Effector memory CD8-positive, alpha-beta T cell (primary cell): ENCODE results near the gene TJAP1.
A peak's percentile ranks its signal among the peaks of the same experiment; 100 is the strongest.
"Not testable (repeated sequence)": the region's sequence is repeated elsewhere in the genome, so short reads cannot be mapped to it uniquely, and the experiment has no call there.

Experiments
- ATAC-seq: fragments of 150-1000 bp; cut with Tn5 transposase; replicated peaks from 2 replicates; pipeline ENCODE4 v1.10.0; 2021; ENCODE audit warnings: mild to moderate bottlenecking, moderate library complexity
- DNase-seq, 3 experiments: peaks; one replicate each; pipeline ENCODE4 v3.0.0; 2021
- H3K27ac Mint-ChIP-seq, 2 donors: one replicate each; pipeline ENCODE4 v1.8.0; 2022; ENCODE audit warnings: mild to moderate bottlenecking in 2 of 2, mixed read lengths in 2 of 2, moderate library complexity in 2 of 2
- H3K27me3 Mint-ChIP-seq, 2 donors: one replicate each; pipeline ENCODE4 v1.8.0; 2022; ENCODE audit warnings: mixed read lengths in 2 of 2
- H3K36me3 Mint-ChIP-seq: one replicate; pipeline ENCODE4 v1.8.0; 2022; ENCODE audit warnings: mild to moderate bottlenecking, moderate library complexity, mixed read lengths; ENCODE audit not compliant: insufficient read depth
- H3K4me1 Mint-ChIP-seq, 2 donors: one replicate each; pipeline ENCODE4 v1.8.0; 2022; ENCODE audit warnings: low read depth in 2 of 2, mixed read lengths in 2 of 2
- H3K4me3 Mint-ChIP-seq, 2 donors: one replicate each; pipeline ENCODE4 v1.8.0; 2022; ENCODE audit warnings: mild to moderate bottlenecking in 2 of 2, mixed read lengths in 2 of 2, moderate library complexity in 2 of 2
- H3K9me3 Mint-ChIP-seq, 2 donors: one replicate each; pipeline ENCODE4 v1.8.0; 2022; ENCODE audit warnings: mixed read lengths in 2 of 2

The TJAP1 gene

DNA sequence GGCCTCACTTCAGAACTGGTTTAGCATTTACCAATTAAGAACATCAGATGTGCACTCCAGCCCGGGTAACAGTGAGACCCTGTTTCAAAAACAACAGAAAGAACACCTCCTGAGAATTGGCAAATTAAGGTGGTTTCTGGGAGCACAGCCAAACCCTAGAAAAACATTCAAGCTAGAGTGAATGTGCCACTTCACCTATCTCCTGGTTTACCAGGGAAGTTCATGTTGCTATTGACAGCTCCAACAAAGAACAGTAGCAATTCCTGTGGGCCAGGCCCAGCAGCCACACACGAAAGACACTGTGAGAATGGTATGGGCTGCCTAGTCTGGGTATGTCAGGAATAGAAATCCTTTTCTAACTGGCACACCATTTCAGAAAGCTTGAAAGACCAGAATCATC, 44.5 kb downstream of the TJAP1 start:
- Mint-ChIP-seq H3K9me3 (no peaks in the 10 kb centered on the region), H3K4me3 (no peak overlapping the region), H3K36me3 (peaks cover 50% of the 10 kb centered on the region), H3K4me1 (no peaks in the 10 kb centered on the region), H3K27me3 (no peaks in the 10 kb centered on the region), H3K27ac (no peak overlapping the region)
- ATAC-seq (no peak), DNase-seq (no peak)

- DNase-seq: no peak
- Mint-ChIP-seq H3K9me3 (no peaks in the 10 kb centered on the region), H3K4me3 (no peak overlapping the region), H3K27me3 (no peaks in the 10 kb centered on the region), H3K27ac (no peak overlapping the region), H3K4me1 (no peaks in the 10 kb centered on the region), H3K36me3 (peaks cover 57% of the 10 kb centered on the region)
- no peak for ATAC-seq
Measured at GRCh38 chr6:43522547-43523261, 45.3 kb downstream of the TJAP1 start.

DNA sequence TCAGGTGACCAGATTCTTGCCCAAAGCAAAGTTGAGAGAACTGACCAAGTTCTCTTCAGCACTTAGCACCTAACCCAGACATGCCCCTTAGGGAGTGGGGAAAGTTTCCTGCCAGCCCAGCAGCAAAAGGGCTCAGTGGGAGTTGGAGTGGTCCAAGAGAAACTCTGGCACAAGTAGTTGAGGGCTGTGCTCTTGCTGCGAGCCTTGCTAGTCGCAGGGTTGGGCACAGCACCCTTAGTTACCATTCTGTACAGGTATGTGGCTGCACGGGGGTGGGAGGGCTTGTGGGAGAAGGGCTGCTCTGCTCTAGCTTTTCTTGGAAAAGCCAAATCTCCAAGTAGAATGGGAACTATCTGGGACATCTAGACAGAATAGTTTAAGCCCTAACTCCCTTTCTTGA, 45.9 kb downstream of the TJAP1 start:
- Mint-ChIP-seq H3K36me3 (peaks cover 61% of the 10 kb centered on the region), H3K27ac (no peak overlapping the region)

GRCh38 chr6:43524483-43524961, 47.2 kb downstream of the TJAP1 start:
- DNase-seq (no peak), ATAC-seq (no peak)
- no peaks in the 10 kb centered on the region for H3K27me3 Mint-ChIP-seq
- no peaks in the 10 kb centered on the region for H3K9me3 Mint-ChIP-seq
- H3K4me1 Mint-ChIP-seq: no peaks in the 10 kb centered on the region
- peaks cover 72% of the 10 kb centered on the region for H3K36me3 Mint-ChIP-seq
- H3K4me3 Mint-ChIP-seq: no peak overlapping the region
- H3K27ac Mint-ChIP-seq: peak overlapping the region in 1 of 2 donors; percentile 70

More for the DNA sequence above, 45.9 kb downstream of the TJAP1 start:
- no peaks in the 10 kb centered on the region for H3K9me3 Mint-ChIP-seq
- H3K27me3 Mint-ChIP-seq: no peaks in the 10 kb centered on the region
- H3K4me3 Mint-ChIP-seq: no peak overlapping the region
- no peak for ATAC-seq
- H3K4me1 Mint-ChIP-seq: no peaks in the 10 kb centered on the region
- no peak for DNase-seq

- no peak overlapping the region for H3K4me3 Mint-ChIP-seq
- H3K27ac Mint-ChIP-seq: peak overlapping the region in 1 of 2 donors; percentile 68
- H3K9me3 Mint-ChIP-seq: no peaks in the 10 kb centered on the region
- no peak for DNase-seq
- H3K36me3 Mint-ChIP-seq: peaks cover 48% of the 10 kb centered on the region
- ATAC-seq: no peak
- no peaks in the 10 kb centered on the region for H3K27me3 Mint-ChIP-seq
- peaks cover 0 to 4% of the 10 kb centered on the region in 2 donors for H3K4me1 Mint-ChIP-seq
Measured at GRCh38 chr6:43532201-43532600, 54.8 kb downstream of the TJAP1 start.

DNA sequence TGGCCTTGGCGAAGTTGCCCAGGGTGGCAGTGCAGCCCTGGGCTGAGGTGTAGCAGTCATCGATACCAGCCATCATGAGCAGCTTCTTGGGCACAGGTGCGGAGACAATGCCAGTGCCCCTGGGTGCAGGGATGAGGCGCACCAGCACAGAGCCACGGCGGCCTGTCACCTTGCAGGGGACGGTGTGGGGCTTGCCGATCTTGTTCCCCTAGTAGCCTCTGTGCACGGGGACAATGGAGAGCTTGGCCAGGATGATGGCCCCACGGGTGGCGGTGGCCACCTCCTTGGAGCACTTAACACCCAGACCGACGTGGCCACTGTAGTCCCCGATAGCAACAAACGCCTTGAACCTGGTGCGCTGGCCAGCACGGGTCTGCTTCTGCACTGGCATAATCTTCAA, 61.6 kb downstream of the TJAP1 start:
- peaks cover 35% of the 10 kb centered on the region for H3K36me3 Mint-ChIP-seq

DNA sequence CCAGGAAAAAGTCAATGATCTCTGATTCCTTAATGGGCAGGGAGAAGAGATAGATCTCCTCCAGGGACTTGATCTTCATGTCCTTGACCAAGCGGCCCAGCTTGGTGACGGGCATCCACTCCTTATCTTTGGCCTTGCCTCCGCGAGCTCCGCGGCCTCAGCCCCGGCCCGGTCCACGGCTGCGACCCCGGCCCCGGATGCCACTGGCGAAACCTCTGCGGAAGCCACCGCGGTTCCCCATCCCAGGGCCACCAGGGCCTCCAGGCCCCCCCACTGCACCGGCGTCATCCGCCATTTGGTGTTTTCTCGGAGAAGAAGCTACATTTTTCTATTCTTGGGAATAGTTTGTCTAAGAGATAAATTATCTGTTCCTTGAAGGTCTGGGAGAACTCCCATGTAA, 62.0 kb downstream of the TJAP1 start:
- not testable (repeated sequence) for H3K27me3 Mint-ChIP-seq, ATAC-seq, H3K27ac Mint-ChIP-seq, H3K4me3 Mint-ChIP-seq, H3K4me1 Mint-ChIP-seq, DNase-seq, H3K9me3 Mint-ChIP-seq
- peaks cover 37% of the 10 kb centered on the region for H3K36me3 Mint-ChIP-seq

More for the DNA sequence above, 61.6 kb downstream of the TJAP1 start:
- not testable (repeated sequence) for H3K9me3 Mint-ChIP-seq, H3K4me3 Mint-ChIP-seq, ATAC-seq, H3K27me3 Mint-ChIP-seq, H3K4me1 Mint-ChIP-seq, DNase-seq, H3K27ac Mint-ChIP-seq

GRCh38 chr6:43540507-43540906, 63.1 kb downstream of the TJAP1 start:
- no peaks in the 10 kb centered on the region for H3K27me3 Mint-ChIP-seq
- H3K36me3 Mint-ChIP-seq: peaks cover 45% of the 10 kb centered on the region
- H3K27ac Mint-ChIP-seq: no peak overlapping the region
- ATAC-seq (no peak), DNase-seq (no peak)
- H3K4me3 Mint-ChIP-seq: no peak overlapping the region
- H3K4me1 Mint-ChIP-seq: peaks cover 3 to 9% of the 10 kb centered on the region in 2 donors
- H3K9me3 Mint-ChIP-seq: no peaks in the 10 kb centered on the region

DNA sequence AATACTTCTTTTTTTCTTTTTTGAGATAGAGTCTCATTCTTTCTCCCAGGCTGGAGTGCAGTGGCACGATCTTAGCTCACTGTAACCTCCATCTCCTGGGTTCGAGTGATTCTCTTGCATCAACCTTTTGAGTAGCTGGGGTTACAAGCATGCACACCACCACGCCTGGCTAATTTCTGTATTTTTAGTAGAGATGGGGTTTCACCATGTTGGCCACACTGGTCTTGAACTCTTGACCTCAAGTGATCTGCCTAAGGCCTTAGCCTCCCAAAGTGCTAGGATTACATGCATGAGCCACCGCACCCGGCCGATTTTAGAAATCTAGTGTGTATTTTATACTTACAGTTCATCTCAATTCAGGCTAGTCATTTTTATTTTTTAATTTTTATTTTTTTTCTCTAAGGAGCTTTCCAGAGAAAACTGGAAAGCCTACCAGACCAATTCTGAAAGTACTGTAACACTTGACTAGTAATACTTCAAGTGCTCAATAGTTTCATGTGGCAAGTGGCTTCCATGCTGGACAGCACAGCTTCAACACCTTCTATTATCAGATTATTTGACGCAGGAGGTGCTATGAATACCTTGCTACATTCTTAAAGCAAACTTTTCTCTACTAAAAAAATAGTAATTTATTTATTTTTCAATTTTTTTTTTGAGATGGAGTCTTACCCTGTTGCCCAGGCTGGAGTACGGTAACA, 64.6 kb downstream of the TJAP1 start:
- H3K4me3 Mint-ChIP-seq: no peak overlapping the region
- no peaks in the 10 kb centered on the region for H3K9me3 Mint-ChIP-seq
- DNase-seq: no peak
- H3K27me3 Mint-ChIP-seq: no peaks in the 10 kb centered on the region
- peaks cover 3 to 9% of the 10 kb centered on the region in 2 donors for H3K4me1 Mint-ChIP-seq
- H3K36me3 Mint-ChIP-seq: peaks cover 51% of the 10 kb centered on the region
- H3K27ac Mint-ChIP-seq: no peak overlapping the region
- ATAC-seq: no peak

DNA sequence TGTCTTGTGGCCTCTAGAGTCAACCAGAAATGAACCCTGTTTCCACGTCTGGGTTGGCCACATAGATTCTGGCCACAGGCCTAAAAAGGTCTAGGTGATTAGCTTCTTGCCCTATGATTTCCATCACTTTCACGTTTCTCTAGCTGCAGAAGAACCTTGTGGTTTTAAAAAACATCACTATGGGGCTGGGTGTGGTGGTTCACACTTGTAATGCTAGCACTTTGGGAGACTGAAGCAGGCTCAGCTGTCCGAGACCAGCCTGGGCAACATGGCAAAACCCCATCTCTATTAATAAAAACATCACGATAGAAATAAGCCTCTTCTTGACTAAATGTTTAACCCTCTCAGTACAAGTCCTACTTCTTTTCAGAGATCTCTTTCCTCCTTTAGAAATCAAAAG, 67.1 kb downstream of the TJAP1 start:
- DNase-seq (no peak), ATAC-seq (peak; percentile 76)
- Mint-ChIP-seq H3K27me3 (no peaks in the 10 kb centered on the region), H3K4me1 (peaks cover 3 to 9% of the 10 kb centered on the region in 2 donors), H3K27ac (peak overlapping the region in 1 of 2 donors; percentile 9), H3K36me3 (peaks cover 54% of the 10 kb centered on the region), H3K9me3 (no peaks in the 10 kb centered on the region), H3K4me3 (no peak overlapping the region)

DNA sequence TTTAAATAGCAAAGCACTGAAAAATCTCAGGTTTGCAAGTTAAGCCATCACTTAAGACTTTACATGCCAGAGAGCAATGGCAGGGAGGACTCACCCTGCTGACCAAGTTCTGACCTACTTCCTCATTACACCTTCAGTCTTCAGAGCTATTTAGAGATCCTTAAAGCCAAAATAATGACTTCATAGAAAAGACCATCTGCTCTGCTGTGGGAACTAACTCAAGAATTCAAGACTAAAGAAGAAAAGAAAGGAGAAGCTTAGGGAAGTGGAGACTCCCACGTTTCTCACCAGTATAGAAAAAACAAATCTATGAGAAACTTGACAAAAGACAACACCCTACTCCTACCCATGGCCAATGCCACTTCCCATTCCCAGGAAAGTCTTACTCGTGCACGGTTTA, 69.9 kb downstream of the TJAP1 start:
- no peaks in the 10 kb centered on the region for H3K9me3 Mint-ChIP-seq
- peaks cover 61% of the 10 kb centered on the region for H3K36me3 Mint-ChIP-seq
- peak overlapping the region; percentile 6 to 80 for H3K27ac Mint-ChIP-seq
- peaks cover 3 to 9% of the 10 kb centered on the region in 2 donors for H3K4me1 Mint-ChIP-seq
- no peaks in the 10 kb centered on the region for H3K27me3 Mint-ChIP-seq
- no peak for DNase-seq
- ATAC-seq: no peak
- no peak overlapping the region for H3K4me3 Mint-ChIP-seq
